Measurements from ENCODE around the gene CSNK2B. TPM values are rescaled to one million over a fixed set of nuclear protein-coding genes. Genes with fewer than 3 reads are reported as not detected.

The CSNK2B gene
- total and polyA plus RNA-seq, 10 of the 15 experiments (the other 5 are each of a cell fraction or from before 2014, with no cell fraction given): 56.3 to 405 (median 286) TPM

DNA sequence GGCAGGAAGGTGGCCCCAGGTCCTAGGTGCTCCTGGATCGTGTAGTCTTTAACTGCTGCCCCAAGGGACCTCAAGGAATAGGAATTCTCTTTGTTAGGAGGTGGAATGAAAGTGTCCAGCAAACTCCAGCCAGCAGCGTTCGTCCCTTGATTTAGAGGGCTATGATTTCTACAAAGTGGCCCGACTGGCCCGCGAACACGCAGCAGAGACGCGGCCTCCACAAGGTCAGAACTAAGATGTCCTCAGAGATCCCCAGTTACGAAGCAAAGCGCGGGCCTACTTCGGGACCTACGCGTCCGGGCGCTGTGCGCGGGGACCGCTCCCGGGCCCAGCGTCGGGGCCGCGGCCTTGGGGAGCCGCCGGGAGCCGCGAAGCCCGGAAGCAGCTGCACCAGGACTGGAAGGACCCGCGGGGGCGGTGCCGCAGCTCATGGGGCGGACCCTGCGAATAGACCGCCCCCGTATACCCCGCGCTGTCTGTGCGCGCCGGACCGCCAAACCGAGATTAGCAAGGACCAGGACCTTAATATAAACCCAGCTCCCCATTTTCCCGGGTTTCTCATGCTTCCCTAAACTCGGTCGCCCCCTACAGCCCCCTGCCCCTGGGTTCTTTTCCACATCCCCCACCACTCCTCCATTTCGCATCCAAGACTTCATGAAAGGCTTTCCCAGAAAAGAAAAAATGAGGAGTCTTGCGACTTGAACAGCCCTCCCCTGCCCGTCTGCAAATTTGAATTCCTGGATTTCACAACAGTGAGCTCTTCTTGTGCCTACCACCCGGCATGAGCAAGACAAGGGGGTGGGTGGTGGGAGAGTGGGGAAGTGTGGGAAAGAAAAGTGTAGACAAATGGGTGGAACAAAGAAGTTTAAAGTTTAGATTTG lies 5.3 kb upstream of the CSNK2B start, which contains the start of gene C6orf47 (continued):
- TF ChIP-seq, protein P1, sequence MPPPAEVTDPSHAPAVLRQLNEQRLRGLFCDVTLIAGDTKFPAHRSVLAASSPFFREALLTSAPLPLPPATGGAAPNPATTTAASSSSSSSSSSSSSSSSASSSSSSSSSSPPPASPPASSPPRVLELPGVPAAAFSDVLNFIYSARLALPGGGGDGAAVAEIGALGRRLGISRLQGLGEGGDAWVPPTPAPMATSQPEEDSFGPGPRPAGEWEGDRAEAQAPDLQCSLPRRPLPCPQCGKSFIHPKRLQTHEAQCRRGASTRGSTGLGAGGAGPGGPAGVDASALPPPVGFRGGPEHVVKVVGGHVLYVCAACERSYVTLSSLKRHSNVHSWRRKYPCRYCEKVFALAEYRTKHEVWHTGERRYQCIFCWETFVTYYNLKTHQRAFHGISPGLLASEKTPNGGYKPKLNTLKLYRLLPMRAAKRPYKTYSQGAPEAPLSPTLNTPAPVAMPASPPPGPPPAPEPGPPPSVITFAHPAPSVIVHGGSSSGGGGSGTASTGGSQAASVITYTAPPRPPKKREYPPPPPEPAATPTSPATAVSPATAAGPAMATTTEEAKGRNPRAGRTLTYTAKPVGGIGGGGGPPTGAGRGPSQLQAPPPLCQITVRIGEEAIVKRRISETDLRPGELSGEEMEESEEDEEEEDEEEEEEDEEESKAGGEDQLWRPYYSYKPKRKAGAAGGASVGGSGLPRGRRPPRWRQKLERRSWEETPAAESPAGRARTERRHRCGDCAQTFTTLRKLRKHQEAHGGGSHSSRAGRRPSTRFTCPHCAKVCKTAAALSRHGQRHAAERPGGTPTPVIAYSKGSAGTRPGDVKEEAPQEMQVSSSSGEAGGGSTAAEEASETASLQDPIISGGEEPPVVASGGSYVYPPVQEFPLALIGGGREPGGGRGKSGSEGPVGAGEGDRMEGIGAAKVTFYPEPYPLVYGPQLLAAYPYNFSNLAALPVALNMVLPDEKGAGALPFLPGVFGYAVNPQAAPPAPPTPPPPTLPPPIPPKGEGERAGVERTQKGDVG (CRISPR knock-in tag; IDR thresholded peaks at IDR 0.05): no peak
- TF ChIP-seq, protein P2, sequence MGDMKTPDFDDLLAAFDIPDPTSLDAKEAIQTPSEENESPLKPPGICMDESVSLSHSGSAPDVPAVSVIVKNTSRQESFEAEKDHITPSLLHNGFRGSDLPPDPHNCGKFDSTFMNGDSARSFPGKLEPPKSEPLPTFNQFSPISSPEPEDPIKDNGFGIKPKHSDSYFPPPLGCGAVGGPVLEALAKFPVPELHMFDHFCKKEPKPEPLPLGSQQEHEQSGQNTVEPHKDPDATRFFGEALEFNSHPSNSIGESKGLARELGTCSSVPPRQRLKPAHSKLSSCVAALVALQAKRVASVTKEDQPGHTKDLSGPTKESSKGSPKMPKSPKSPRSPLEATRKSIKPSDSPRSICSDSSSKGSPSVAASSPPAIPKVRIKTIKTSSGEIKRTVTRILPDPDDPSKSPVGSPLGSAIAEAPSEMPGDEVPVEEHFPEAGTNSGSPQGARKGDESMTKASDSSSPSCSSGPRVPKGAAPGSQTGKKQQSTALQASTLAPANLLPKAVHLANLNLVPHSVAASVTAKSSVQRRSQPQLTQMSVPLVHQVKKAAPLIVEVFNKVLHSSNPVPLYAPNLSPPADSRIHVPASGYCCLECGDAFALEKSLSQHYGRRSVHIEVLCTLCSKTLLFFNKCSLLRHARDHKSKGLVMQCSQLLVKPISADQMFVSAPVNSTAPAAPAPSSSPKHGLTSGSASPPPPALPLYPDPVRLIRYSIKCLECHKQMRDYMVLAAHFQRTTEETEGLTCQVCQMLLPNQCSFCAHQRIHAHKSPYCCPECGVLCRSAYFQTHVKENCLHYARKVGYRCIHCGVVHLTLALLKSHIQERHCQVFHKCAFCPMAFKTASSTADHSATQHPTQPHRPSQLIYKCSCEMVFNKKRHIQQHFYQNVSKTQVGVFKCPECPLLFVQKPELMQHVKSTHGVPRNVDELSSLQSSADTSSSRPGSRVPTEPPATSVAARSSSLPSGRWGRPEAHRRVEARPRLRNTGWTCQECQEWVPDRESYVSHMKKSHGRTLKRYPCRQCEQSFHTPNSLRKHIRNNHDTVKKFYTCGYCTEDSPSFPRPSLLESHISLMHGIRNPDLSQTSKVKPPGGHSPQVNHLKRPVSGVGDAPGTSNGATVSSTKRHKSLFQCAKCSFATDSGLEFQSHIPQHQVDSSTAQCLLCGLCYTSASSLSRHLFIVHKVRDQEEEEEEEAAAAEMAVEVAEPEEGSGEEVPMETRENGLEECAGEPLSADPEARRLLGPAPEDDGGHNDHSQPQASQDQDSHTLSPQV (IDR thresholded peaks at IDR 0.05): no peak
- TF ChIP-seq, protein P3, sequence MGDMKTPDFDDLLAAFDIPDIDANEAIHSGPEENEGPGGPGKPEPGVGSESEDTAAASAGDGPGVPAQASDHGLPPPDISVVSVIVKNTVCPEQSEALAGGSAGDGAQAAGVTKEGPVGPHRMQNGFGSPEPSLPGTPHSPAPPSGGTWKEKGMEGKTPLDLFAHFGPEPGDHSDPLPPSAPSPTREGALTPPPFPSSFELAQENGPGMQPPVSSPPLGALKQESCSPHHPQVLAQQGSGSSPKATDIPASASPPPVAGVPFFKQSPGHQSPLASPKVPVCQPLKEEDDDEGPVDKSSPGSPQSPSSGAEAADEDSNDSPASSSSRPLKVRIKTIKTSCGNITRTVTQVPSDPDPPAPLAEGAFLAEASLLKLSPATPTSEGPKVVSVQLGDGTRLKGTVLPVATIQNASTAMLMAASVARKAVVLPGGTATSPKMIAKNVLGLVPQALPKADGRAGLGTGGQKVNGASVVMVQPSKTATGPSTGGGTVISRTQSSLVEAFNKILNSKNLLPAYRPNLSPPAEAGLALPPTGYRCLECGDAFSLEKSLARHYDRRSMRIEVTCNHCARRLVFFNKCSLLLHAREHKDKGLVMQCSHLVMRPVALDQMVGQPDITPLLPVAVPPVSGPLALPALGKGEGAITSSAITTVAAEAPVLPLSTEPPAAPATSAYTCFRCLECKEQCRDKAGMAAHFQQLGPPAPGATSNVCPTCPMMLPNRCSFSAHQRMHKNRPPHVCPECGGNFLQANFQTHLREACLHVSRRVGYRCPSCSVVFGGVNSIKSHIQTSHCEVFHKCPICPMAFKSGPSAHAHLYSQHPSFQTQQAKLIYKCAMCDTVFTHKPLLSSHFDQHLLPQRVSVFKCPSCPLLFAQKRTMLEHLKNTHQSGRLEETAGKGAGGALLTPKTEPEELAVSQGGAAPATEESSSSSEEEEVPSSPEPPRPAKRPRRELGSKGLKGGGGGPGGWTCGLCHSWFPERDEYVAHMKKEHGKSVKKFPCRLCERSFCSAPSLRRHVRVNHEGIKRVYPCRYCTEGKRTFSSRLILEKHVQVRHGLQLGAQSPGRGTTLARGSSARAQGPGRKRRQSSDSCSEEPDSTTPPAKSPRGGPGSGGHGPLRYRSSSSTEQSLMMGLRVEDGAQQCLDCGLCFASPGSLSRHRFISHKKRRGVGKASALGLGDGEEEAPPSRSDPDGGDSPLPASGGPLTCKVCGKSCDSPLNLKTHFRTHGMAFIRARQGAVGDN (IDR thresholded peaks at IDR 0.05): peak; percentile 77; the same call in 1 of the 2 replicates
- no peak for TF ChIP-seq MTA2 (IDR thresholded peaks at IDR 0.05; ENCODE audit: low read depth)
- TF ChIP-seq, protein P4, sequence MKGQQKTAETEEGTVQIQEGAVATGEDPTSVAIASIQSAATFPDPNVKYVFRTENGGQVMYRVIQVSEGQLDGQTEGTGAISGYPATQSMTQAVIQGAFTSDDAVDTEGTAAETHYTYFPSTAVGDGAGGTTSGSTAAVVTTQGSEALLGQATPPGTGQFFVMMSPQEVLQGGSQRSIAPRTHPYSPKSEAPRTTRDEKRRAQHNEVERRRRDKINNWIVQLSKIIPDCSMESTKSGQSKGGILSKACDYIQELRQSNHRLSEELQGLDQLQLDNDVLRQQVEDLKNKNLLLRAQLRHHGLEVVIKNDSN (IDR thresholded peaks at IDR 0.05; ENCODE audit: borderline replicate concordance, extremely low read length, insufficient read depth, low read depth, low read length): no peak
- no peak for TF ChIP-seq IRF4 (IDR thresholded peaks at IDR 0.05; ENCODE audit: low read depth, low read length)
- TF ChIP-seq RAD21 (IDR thresholded peaks at IDR 0.05; ENCODE audit: insufficient read depth, low read depth, low read length): no peak
- no peak for TF ChIP-seq SMAD1 (IDR thresholded peaks at IDR 0.05; ENCODE audit: low read depth, partially characterized antibody)
- peak; percentile 38; the same call in 1 of the 2 replicates for TF ChIP-seq NR2F1 (conservative IDR thresholded peaks at IDR 0.05)
- no peak for TF ChIP-seq TARDBP (IDR thresholded peaks at IDR 0.05; ENCODE audit: borderline replicate concordance)
- no peak for TF ChIP-seq CEBPB (IDR thresholded peaks at IDR 0.05; ENCODE audit: borderline replicate concordance in 1 of 2, low read depth in 2 of 2, low read length in 2 of 2)
- 0 out of 2 replicates have a peak, but pooled peaks have one; percentile 56 for TF ChIP-seq RB1 (IDR thresholded peaks at IDR 0.05; ENCODE audit: borderline replicate concordance)
- TF ChIP-seq RBBP5 (conservative IDR thresholded peaks at IDR 0.05): no peak
- TF ChIP-seq NRF1 (conservative IDR thresholded peaks at IDR 0.05; ENCODE audit: low read depth, low read length): no peak
